CD4-positive, alpha-beta T cell treated with Interleukin-2 at 100 ng/mL for 4 hours (primary cell): ENCODE measurements around the gene COL20A1.
"Not testable (repeated sequence)": the region's sequence is repeated elsewhere in the genome, so short reads cannot be mapped to it uniquely, and the experiment has no call there.

Source experiments
- DNase-seq: peaks from one replicate; pipeline ENCODE4 v3.0.0-alpha.2; 2020; ENCODE audit warnings: low spot score

Gene COL20A1

GRCh38 chr20:63378626-63379025, 85.6 kb downstream of the COL20A1 start:
- DNase-seq, result no peak

GRCh38 chr20:63379296-63379695, 86.3 kb downstream of the COL20A1 start:
- no peak for DNase-seq

GRCh38 chr20:63379872-63380271, 86.9 kb downstream of the COL20A1 start:
- not testable (repeated sequence) for DNase-seq

DNA sequence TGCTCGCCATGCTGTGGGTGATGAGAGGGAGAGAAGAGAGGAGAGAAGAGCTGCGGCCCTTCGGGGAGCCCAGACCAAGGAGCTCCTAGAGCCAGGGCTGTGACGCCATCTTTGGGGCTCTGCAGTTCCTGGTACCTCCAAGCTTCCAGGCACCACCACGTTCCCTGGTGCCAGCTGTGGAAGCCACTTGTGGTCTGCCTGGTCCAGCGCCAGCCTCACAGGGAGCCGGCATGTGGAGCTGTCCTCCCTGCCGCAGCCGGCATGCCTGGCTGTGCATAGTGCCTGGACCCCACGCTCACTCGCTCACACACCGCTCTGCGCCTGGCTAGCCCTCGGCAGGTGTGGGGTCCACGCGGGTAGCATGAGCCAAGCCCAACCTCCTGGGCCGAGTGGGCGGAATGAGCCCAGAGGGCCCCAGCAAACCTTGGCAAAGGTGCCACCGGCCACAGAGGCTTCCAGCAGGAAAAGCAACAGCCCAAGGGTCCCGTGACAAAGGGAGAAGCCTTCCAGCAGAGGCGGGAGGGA, 87.4 kb downstream of the COL20A1 start:
- no peak for DNase-seq

GRCh38 chr20:63381781-63382431, 88.9 kb downstream of the COL20A1 start:
- peak; percentile 7 for DNase-seq

GRCh38 chr20:63382551-63383300, 89.7 kb downstream of the COL20A1 start:
- DNase-seq, result no peak

- DNase-seq, result no peak
These were observed 90.6 kb downstream of the COL20A1 start for GRCh38 chr20:63383556-63383955.

- no peak for DNase-seq
These were observed 91.3 kb downstream of the COL20A1 start for GRCh38 chr20:63384336-63384735.
